Sigmoid colon (tissue), 4 donors: ENCODE data around the gene ZNF467.
A peak's percentile ranks its signal among the peaks of the same experiment; 100 is the strongest.

Source experiments
- CTCF ChIP-seq, 4 experiments: fragments of 450-650 bp in 3 of 4; fragments of 200-600 bp in 1 of 4; IDR thresholded peaks; one replicate each; pipeline ENCODE4 v1.5.1; 2016 to 2019; ENCODE audit warnings: antibody characterized with exemption in 4 of 4, mild to moderate bottlenecking in 3 of 4, moderate library complexity in 2 of 4
- EP300 ChIP-seq, 4 donors: sonication (generic); formaldehyde crosslinking; IDR thresholded peaks; one replicate each; pipeline ENCODE4 v1.6.1; 2017; ENCODE audit warnings: antibody characterized with exemption in 4 of 4
- POLR2A ChIP-seq, 2 donors: fragments of 450-650 bp; IDR thresholded peaks; one replicate each; pipeline ENCODE4 v1.6.1; 2016; ENCODE audit warnings: antibody characterized with exemption in 2 of 2, mild to moderate bottlenecking in 2 of 2, moderate library complexity in 2 of 2
- POLR2AphosphoS5 ChIP-seq, 4 donors: sonication (generic); formaldehyde crosslinking; IDR thresholded peaks; one replicate each; pipeline ENCODE4 v1.6.1; 2017; ENCODE audit warnings: antibody characterized with exemption in 4 of 4

GRCh38 chr7:149720372-149721083 lies 52.9 kb downstream of the ZNF467 start:
- TF ChIP-seq CTCF (IDR thresholded peaks at IDR 0.05) (no peak), POLR2AphosphoS5 (IDR thresholded peaks at IDR 0.05) (peak in 2 of 4 donors; percentile 36 to 38), POLR2A (IDR thresholded peaks at IDR 0.05) (no peak), EP300 (IDR thresholded peaks at IDR 0.05) (no peak)
